Skeletal muscle satellite cell (primary cell): ENCODE measurements around the gene WIPF3.

Source experiments
- H3K27me3 ChIP-seq: 2 replicates; pipeline ENCODE4 v1.7.0; 2013; ENCODE audit warnings: low read length; ENCODE audit not compliant: control insufficient read depth, insufficient read depth
- H3K36me3 ChIP-seq: 2 replicates; pipeline ENCODE4 v1.7.0; 2013; ENCODE audit warnings: mild to moderate bottlenecking, control low read depth, low read length; ENCODE audit not compliant: insufficient read depth
- H3K4me1 ChIP-seq: 2 replicates; pipeline ENCODE4 v1.7.0; 2013; ENCODE audit warnings: low read length; ENCODE audit not compliant: control insufficient read depth, insufficient read depth
- H3K4me2 ChIP-seq: 2 replicates; pipeline ENCODE4 v1.7.0; 2013; ENCODE audit warnings: mild to moderate bottlenecking, low read length
- H3K4me3 ChIP-seq: 2 replicates; pipeline ENCODE4 v1.7.0; 2013; ENCODE audit warnings: low read length
- H3K9ac ChIP-seq: 2 replicates; pipeline ENCODE4 v1.7.0; 2013; ENCODE audit warnings: mild to moderate bottlenecking, low read depth, low read length, moderate library complexity
- H3K9me3 ChIP-seq: replicated peaks from 2 replicates; pipeline ENCODE4 v1.7.0; 2013; ENCODE audit warnings: mild to moderate bottlenecking, control low read depth, low read length

Gene WIPF3

GRCh38 chr7:29922921-29923700 lies 116.8 kb downstream of the WIPF3 start:
- H3K4me2 ChIP-seq = no peak overlapping the region
- no peaks in the 10 kb centered on the region for H3K4me1 ChIP-seq
- no peaks in the 10 kb centered on the region for H3K9me3 ChIP-seq
- H3K9ac ChIP-seq = no peak overlapping the region
- H3K4me3 ChIP-seq = no peak overlapping the region
- H3K27me3 ChIP-seq = no peaks in the 10 kb centered on the region
- H3K36me3 ChIP-seq = peaks cover 56% of the 10 kb centered on the region

GRCh38 chr7:29924006-29924405 lies 117.7 kb downstream of the WIPF3 start:
- H3K4me1 ChIP-seq = no peaks in the 10 kb centered on the region
- no peaks in the 10 kb centered on the region for H3K27me3 ChIP-seq
- peaks cover 50% of the 10 kb centered on the region for H3K36me3 ChIP-seq
- no peak overlapping the region for H3K4me3 ChIP-seq
- no peaks in the 10 kb centered on the region for H3K9me3 ChIP-seq
- H3K9ac ChIP-seq = no peak overlapping the region
- no peak overlapping the region for H3K4me2 ChIP-seq

- no peak overlapping the region for H3K4me2 ChIP-seq
- no peak overlapping the region for H3K9ac ChIP-seq
- H3K4me1 ChIP-seq = no peaks in the 10 kb centered on the region
- H3K27me3 ChIP-seq = no peaks in the 10 kb centered on the region
- peaks cover 49% of the 10 kb centered on the region for H3K36me3 ChIP-seq
- no peak overlapping the region for H3K4me3 ChIP-seq
- H3K9me3 ChIP-seq = no peaks in the 10 kb centered on the region
Observed at GRCh38 chr7:29924684-29925083, 118.4 kb downstream of the WIPF3 start.

- no peak overlapping the region for H3K9ac ChIP-seq
- no peaks in the 10 kb centered on the region for H3K9me3 ChIP-seq
- H3K4me1 ChIP-seq = no peaks in the 10 kb centered on the region
- peaks cover 54% of the 10 kb centered on the region for H3K36me3 ChIP-seq
- H3K27me3 ChIP-seq = no peaks in the 10 kb centered on the region
- no peak overlapping the region for H3K4me3 ChIP-seq
- H3K4me2 ChIP-seq = no peak overlapping the region
Observed at GRCh38 chr7:29926216-29926615, 119.9 kb downstream of the WIPF3 start.

GRCh38 chr7:29926741-29927140 lies 120.4 kb downstream of the WIPF3 start:
- Histone ChIP-seq H3K9ac (no peak overlapping the region), H3K36me3 (peaks cover 54% of the 10 kb centered on the region), H3K9me3 (no peaks in the 10 kb centered on the region), H3K4me2 (no peak overlapping the region), H3K27me3 (no peaks in the 10 kb centered on the region), H3K4me1 (no peaks in the 10 kb centered on the region), H3K4me3 (no peak overlapping the region)

- Histone ChIP-seq H3K27me3 (no peaks in the 10 kb centered on the region), H3K9ac (no peak overlapping the region), H3K4me3 (no peak overlapping the region), H3K4me1 (peaks cover 6% of the 10 kb centered on the region), H3K9me3 (no peaks in the 10 kb centered on the region), H3K4me2 (no peak overlapping the region), H3K36me3 (peaks cover 41% of the 10 kb centered on the region)
Observed at GRCh38 chr7:29929018-29929807, 122.9 kb downstream of the WIPF3 start.

GRCh38 chr7:29935111-29935510 lies 128.8 kb downstream of the WIPF3 start:
- Histone ChIP-seq H3K4me2 (no peak overlapping the region), H3K27me3 (no peaks in the 10 kb centered on the region), H3K36me3 (peaks cover 65% of the 10 kb centered on the region), H3K9me3 (no peaks in the 10 kb centered on the region), H3K4me1 (peaks cover 9% of the 10 kb centered on the region), H3K9ac (no peak overlapping the region), H3K4me3 (no peak overlapping the region)

- Histone ChIP-seq H3K4me3 (no peak overlapping the region), H3K9ac (no peak overlapping the region), H3K36me3 (peaks cover 71% of the 10 kb centered on the region), H3K4me2 (no peak overlapping the region), H3K9me3 (no peaks in the 10 kb centered on the region), H3K27me3 (no peaks in the 10 kb centered on the region), H3K4me1 (peaks cover 6% of the 10 kb centered on the region)
Observed at GRCh38 chr7:29937132-29937531, 130.8 kb downstream of the WIPF3 start.

GRCh38 chr7:29940199-29940598 lies 133.9 kb downstream of the WIPF3 start:
- no peaks in the 10 kb centered on the region for H3K9me3 ChIP-seq
- peaks cover 4% of the 10 kb centered on the region for H3K4me1 ChIP-seq
- no peak overlapping the region for H3K4me2 ChIP-seq
- H3K36me3 ChIP-seq = peaks cover 67% of the 10 kb centered on the region
- H3K9ac ChIP-seq = no peak overlapping the region
- H3K27me3 ChIP-seq = no peaks in the 10 kb centered on the region
- no peak overlapping the region for H3K4me3 ChIP-seq

- Histone ChIP-seq H3K9ac (no peak overlapping the region), H3K4me2 (no peak overlapping the region), H3K4me1 (no peaks in the 10 kb centered on the region), H3K36me3 (peaks cover 75% of the 10 kb centered on the region), H3K4me3 (no peak overlapping the region), H3K9me3 (no peaks in the 10 kb centered on the region), H3K27me3 (no peaks in the 10 kb centered on the region)
Observed at GRCh38 chr7:29945259-29945809, 139.0 kb downstream of the WIPF3 start.

- Histone ChIP-seq H3K36me3 (peaks cover 69% of the 10 kb centered on the region), H3K9me3 (no peaks in the 10 kb centered on the region), H3K4me3 (no peak overlapping the region), H3K27me3 (no peaks in the 10 kb centered on the region), H3K9ac (no peak overlapping the region), H3K4me2 (no peak overlapping the region), H3K4me1 (no peaks in the 10 kb centered on the region)
Observed at GRCh38 chr7:29946428-29947186, 140.3 kb downstream of the WIPF3 start.
